PC-3 (cell line): Measurements from ENCODE around the gene TTC23.

Source experiments
- EZH2 ChIP-seq: fragments of 300-600 bp; sonication (generic); IDR thresholded peaks from one replicate; pipeline ENCODE4 v1.6.1; 2017; ENCODE audit warnings: antibody characterized with exemption, mild to moderate bottlenecking, low read length; ENCODE audit not compliant: unreplicated experiment
- TF ChIP-seq, protein P1 (sequence below): fragments of 300-600 bp; sonication (generic); conservative IDR thresholded peaks from 2 replicates; pipeline ENCODE4 v1.5.1; 2017; ENCODE audit warnings: antibody characterized with exemption, low read depth, mild to moderate bottlenecking, low read length

DNA sequence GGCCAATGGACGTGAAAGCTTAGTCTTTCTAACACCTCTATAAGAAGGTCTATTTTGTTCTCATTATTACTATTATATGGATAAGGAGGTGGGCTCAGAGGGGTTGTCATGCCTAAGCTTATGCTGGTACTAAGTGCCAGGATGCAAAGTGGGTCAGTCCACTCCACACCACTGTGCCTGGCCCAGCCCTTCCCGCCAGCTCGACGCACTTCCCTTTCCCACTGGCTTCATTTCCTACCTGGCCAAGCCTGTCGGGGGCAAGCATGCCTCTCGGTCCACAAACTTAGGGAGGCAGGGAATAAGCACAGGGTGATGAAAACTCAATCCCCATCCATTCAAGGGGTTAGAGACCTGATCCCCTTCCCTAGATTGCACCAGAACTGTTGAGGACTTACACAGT, 150.4 kb downstream of the TTC23 start:
- no peak for TF ChIP-seq EZH2
- TF ChIP-seq, protein P1, sequence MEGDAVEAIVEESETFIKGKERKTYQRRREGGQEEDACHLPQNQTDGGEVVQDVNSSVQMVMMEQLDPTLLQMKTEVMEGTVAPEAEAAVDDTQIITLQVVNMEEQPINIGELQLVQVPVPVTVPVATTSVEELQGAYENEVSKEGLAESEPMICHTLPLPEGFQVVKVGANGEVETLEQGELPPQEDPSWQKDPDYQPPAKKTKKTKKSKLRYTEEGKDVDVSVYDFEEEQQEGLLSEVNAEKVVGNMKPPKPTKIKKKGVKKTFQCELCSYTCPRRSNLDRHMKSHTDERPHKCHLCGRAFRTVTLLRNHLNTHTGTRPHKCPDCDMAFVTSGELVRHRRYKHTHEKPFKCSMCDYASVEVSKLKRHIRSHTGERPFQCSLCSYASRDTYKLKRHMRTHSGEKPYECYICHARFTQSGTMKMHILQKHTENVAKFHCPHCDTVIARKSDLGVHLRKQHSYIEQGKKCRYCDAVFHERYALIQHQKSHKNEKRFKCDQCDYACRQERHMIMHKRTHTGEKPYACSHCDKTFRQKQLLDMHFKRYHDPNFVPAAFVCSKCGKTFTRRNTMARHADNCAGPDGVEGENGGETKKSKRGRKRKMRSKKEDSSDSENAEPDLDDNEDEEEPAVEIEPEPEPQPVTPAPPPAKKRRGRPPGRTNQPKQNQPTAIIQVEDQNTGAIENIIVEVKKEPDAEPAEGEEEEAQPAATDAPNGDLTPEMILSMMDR = no peak
